Measurements from ENCODE around the gene NANOS3. TPM values are rescaled to one million over a fixed set of nuclear protein-coding genes. Genes with fewer than 3 reads are reported as not detected.

The NANOS3 gene
- total RNA-seq, 2 donors from 2014 or later, result 1.5 TPM; not detected in 1

GRCh38 chr19:13909430-13909829 is 32.5 kb downstream of the NANOS3 start:
- 100% methylated on average over 2 of the region's 2 CpGs for WGBS
- no peaks in the 10 kb centered on the region for H3K4me1 ChIP-seq (replicated peaks)
- peaks cover 0 to 2% of the 10 kb centered on the region in 2 donors for H3K36me3 ChIP-seq
- H3K4me3 ChIP-seq, result no peak overlapping the region
- no peak overlapping the region for H3K27ac ChIP-seq
- H3K9me3 ChIP-seq, result no peaks in the 10 kb centered on the region
- no peaks in the 10 kb centered on the region for H3K27me3 ChIP-seq (replicated peaks; ENCODE audit: insufficient read depth)
- intact Hi-C loops (cut with DNase I), result no loop called here
- TF ChIP-seq POLR2A (IDR thresholded peaks at IDR 0.05) (no peak), POLR2AphosphoS5 (IDR thresholded peaks at IDR 0.05) (no peak), CTCF (IDR thresholded peaks at IDR 0.05) (no peak)
- DNase-seq (ENCODE audit: low spot score), result no peak

- Histone ChIP-seq H3K27ac (no peak overlapping the region), H3K36me3 (peaks cover 2 to 4% of the 10 kb centered on the region in 2 donors), H3K27me3 (replicated peaks; ENCODE audit: insufficient read depth) (no peaks in the 10 kb centered on the region), H3K9me3 (no peaks in the 10 kb centered on the region), H3K4me3 (no peak overlapping the region), H3K4me1 (replicated peaks) (no peaks in the 10 kb centered on the region)
- 93% methylated on average over 17 of the region's 17 CpGs for WGBS
- intact Hi-C loops (cut with DNase I), result no loop called here
- no peak for DNase-seq (ENCODE audit: low spot score)
- TF ChIP-seq POLR2AphosphoS5 (IDR thresholded peaks at IDR 0.05), result no peak
- no peak for TF ChIP-seq POLR2A (IDR thresholded peaks at IDR 0.05)
Measured at GRCh38 chr19:13913352-13913751, 36.4 kb downstream of the NANOS3 start.

GRCh38 chr19:13914777-13915176 is 37.8 kb downstream of the NANOS3 start:
- no peak overlapping the region for H3K4me3 ChIP-seq
- peaks cover 2 to 5% of the 10 kb centered on the region in 2 donors for H3K36me3 ChIP-seq
- DNase-seq (ENCODE audit: low spot score), result no peak
- TF ChIP-seq POLR2A (IDR thresholded peaks at IDR 0.05) (no peak), CTCF (IDR thresholded peaks at IDR 0.05) (no peak), POLR2AphosphoS5 (IDR thresholded peaks at IDR 0.05) (no peak)
- no peak overlapping the region for H3K27ac ChIP-seq
- intact Hi-C loops (cut with DNase I), result no loop called here
- H3K9me3 ChIP-seq, result no peaks in the 10 kb centered on the region
- H3K4me1 ChIP-seq (replicated peaks), result no peaks in the 10 kb centered on the region
- WGBS, result 47% methylated on average over 3 of the region's 3 CpGs
- H3K27me3 ChIP-seq (replicated peaks; ENCODE audit: insufficient read depth), result no peaks in the 10 kb centered on the region

- intact Hi-C loops (cut with DNase I), result no loop called here
- peak; percentile 40 for DNase-seq (ENCODE audit: low spot score)
- Histone ChIP-seq H3K36me3 (peaks cover 3 to 10% of the 10 kb centered on the region in 2 donors), H3K9me3 (no peaks in the 10 kb centered on the region), H3K27ac (peak overlapping the region in 1 of 2 donors; percentile 38), H3K4me1 (replicated peaks) (no peaks in the 10 kb centered on the region), H3K27me3 (replicated peaks; ENCODE audit: insufficient read depth) (no peaks in the 10 kb centered on the region), H3K4me3 (no peak overlapping the region)
- peak; percentile 28 for TF ChIP-seq POLR2AphosphoS5 (IDR thresholded peaks at IDR 0.05)
- no peak for TF ChIP-seq POLR2A (IDR thresholded peaks at IDR 0.05)
- TF ChIP-seq CTCF (IDR thresholded peaks at IDR 0.05), result no peak
- 69% methylated on average over 14 of the region's 14 CpGs for WGBS
Measured at GRCh38 chr19:13917888-13918406, 41.0 kb downstream of the NANOS3 start.

- Histone ChIP-seq H3K4me1 (replicated peaks) (no peaks in the 10 kb centered on the region), H3K4me3 (no peak overlapping the region), H3K27me3 (replicated peaks; ENCODE audit: insufficient read depth) (no peaks in the 10 kb centered on the region), H3K27ac (peak overlapping the region in 1 of 2 donors; percentile 38), H3K36me3 (peaks cover 3 to 14% of the 10 kb centered on the region in 2 donors), H3K9me3 (no peaks in the 10 kb centered on the region)
- intact Hi-C loops (cut with DNase I), result no loop called here
- TF ChIP-seq CTCF (IDR thresholded peaks at IDR 0.05) (no peak), POLR2AphosphoS5 (IDR thresholded peaks at IDR 0.05) (peak; percentile 53), POLR2A (IDR thresholded peaks at IDR 0.05) (no peak)
- DNase-seq (ENCODE audit: low spot score), result no peak
- 83% methylated on average over 34 of the region's 34 CpGs for WGBS
Measured at GRCh38 chr19:13918726-13919411, 41.9 kb downstream of the NANOS3 start.

Data from prostate gland (tissue), 2 donors.